SU-DHL-6 (cell line): ENCODE measurements around the gene REM2.

Experiments
- H2AFZ ChIP-seq: fragments of 200-600 bp; sonication (generic); 2 replicates; pipeline ENCODE4 v1.6.1; 2014; ENCODE audit warnings: low read depth, mild to moderate bottlenecking, moderate library complexity, mixed read lengths, antibody characterized with exemption, low read length; ENCODE audit not compliant: severe bottlenecking
- H3F3A ChIP-seq: fragments of 200-600 bp; shearing (Covaris generic); 2 replicates; pipeline ENCODE4 v1.6.0; 2016; ENCODE audit warnings: antibody characterized with exemption, mild to moderate bottlenecking; ENCODE audit not compliant: insufficient read depth
- H3K27ac ChIP-seq: fragments of 200-600 bp; sonication (generic); 2 replicates; pipeline ENCODE4 v1.5.1; 2016; ENCODE audit warnings: low read depth, mild to moderate bottlenecking, low read length, moderate library complexity, mixed read lengths
- H3K27me3 ChIP-seq: fragments of 200-600 bp; sonication (generic), shearing (Covaris generic); 2 replicates; pipeline ENCODE4 v1.6.0; 2014; ENCODE audit warnings: mild to moderate bottlenecking, low read length
- H3K36me3 ChIP-seq: fragments of 200-600 bp; sonication (generic); 2 replicates; pipeline ENCODE4 v1.6.1; 2014; ENCODE audit warnings: mild to moderate bottlenecking, low read length, mixed read lengths
- H3K4me2 ChIP-seq: fragments of 300-600, 200-600 bp; shearing (Covaris generic), sonication (generic); 2 replicates; pipeline ENCODE4 v1.6.0; 2014; ENCODE audit warnings: low read length, low read depth, mild to moderate bottlenecking; ENCODE audit not compliant: poor library complexity, severe bottlenecking
- H3K4me3 ChIP-seq: fragments of 200-600 bp; sonication (generic); 2 replicates; pipeline ENCODE4 v1.5.1; 2014; ENCODE audit warnings: antibody characterized with exemption, low read length, mild to moderate bottlenecking, mixed read lengths; ENCODE audit not compliant: insufficient read depth, poor library complexity, severe bottlenecking
- H3K79me2 ChIP-seq: fragments of 200-600 bp; sonication (generic); 2 replicates; pipeline ENCODE4 v1.6.1; 2014; ENCODE audit warnings: mild to moderate bottlenecking, low read length, moderate library complexity; ENCODE audit not compliant: insufficient read depth
- H3K9ac ChIP-seq: fragments of 200-600 bp; sonication (generic); 2 replicates; pipeline ENCODE4 v1.7.0; 2014; ENCODE audit warnings: mild to moderate bottlenecking, low read length
- H3K9me2 ChIP-seq: fragments of 200-600 bp; sonication (generic); replicated peaks from 2 replicates; pipeline ENCODE4 v1.6.1; 2014; ENCODE audit warnings: low read length; ENCODE audit not compliant: insufficient read depth
- H3K9me3 ChIP-seq: fragments of 200-600 bp; sonication (generic); 2 replicates; pipeline ENCODE4 v1.6.1; 2014; ENCODE audit warnings: low read length, mixed read lengths; ENCODE audit not compliant: insufficient read depth
- H4K20me1 ChIP-seq: fragments of 200-600 bp; sonication (generic); 2 replicates; pipeline ENCODE4 v1.6.1; 2014; ENCODE audit warnings: low read depth, mild to moderate bottlenecking, antibody characterized with exemption, low read length, moderate library complexity, mixed read lengths
- CTCF ChIP-seq: fragments of 200-600 bp; sonication (generic); IDR thresholded peaks from one replicate; pipeline ENCODE4 v1.5.1; 2017; ENCODE audit warnings: antibody characterized with exemption, mild to moderate bottlenecking, low read length, moderate library complexity; ENCODE audit not compliant: insufficient read depth, poor library complexity, severe bottlenecking
- EZH2phosphoT487 ChIP-seq: fragments of 200-600 bp; sonication (generic), shearing (Covaris generic); conservative IDR thresholded peaks from 2 replicates; pipeline ENCODE4 v1.6.1; 2018; ENCODE audit warnings: mild to moderate bottlenecking, antibody characterized with exemption, low read length, moderate library complexity, mixed read lengths

REM2 gene

GRCh38 chr14:22837114-22837749 lies 45.8 kb upstream of the REM2 start:
- Histone ChIP-seq H3K79me2 (no peaks in the 10 kb centered on the region), H3K4me3 (no peak overlapping the region), H3K27ac (no peak overlapping the region), H3F3A (no peaks in the 10 kb centered on the region; the same call in 1 of the 2 replicates), H3K36me3 (no peaks in the 10 kb centered on the region), H3K9me2 (no peaks in the 10 kb centered on the region), H3K4me2 (no peak overlapping the region), H4K20me1 (no peaks in the 10 kb centered on the region), H3K9me3 (no peaks in the 10 kb centered on the region), H3K9ac (no peak overlapping the region), H3K27me3 (no peaks in the 10 kb centered on the region), H2AFZ (no peak overlapping the region)
- no peak for TF ChIP-seq EZH2phosphoT487

- H2AFZ ChIP-seq: no peak overlapping the region
- H3K4me3 ChIP-seq: no peak overlapping the region
- H3K4me2 ChIP-seq: no peak overlapping the region
- H3K27me3 ChIP-seq: no peaks in the 10 kb centered on the region
- H3K9me3 ChIP-seq: no peaks in the 10 kb centered on the region
- no peaks in the 10 kb centered on the region for H3K9me2 ChIP-seq
- no peaks in the 10 kb centered on the region for H3K36me3 ChIP-seq
- no peaks in the 10 kb centered on the region for H3K79me2 ChIP-seq
- TF ChIP-seq CTCF (no peak), EZH2phosphoT487 (no peak)
- no peaks in the 10 kb centered on the region; the same call in 1 of the 2 replicates for H3F3A ChIP-seq
- H3K9ac ChIP-seq: no peak overlapping the region
- no peaks in the 10 kb centered on the region for H4K20me1 ChIP-seq
- no peak overlapping the region for H3K27ac ChIP-seq
Measured at GRCh38 chr14:22837750-22838538, 45.1 kb upstream of the REM2 start.

DNA sequence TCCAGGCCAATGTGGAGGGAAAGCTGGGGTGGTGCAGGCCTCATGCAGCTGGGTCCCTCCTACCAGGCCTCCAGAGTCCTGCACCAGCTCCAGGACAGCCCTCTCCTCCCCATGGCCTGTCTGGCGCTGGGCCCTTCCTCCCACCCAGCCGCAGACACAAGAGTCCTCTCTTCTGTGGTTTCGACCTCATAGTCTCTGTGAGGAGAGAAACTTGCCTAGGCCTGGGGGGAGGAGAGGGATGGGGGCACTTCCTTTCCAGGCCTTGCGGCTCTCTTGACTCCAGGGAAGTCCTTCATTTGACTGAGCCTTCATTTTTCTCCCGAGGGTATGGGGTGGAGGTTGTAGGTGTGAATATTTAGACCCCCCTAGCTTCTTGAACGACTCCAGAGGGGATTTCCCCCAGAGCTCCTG lies 44.4 kb upstream of the REM2 start:
- Histone ChIP-seq H3K9me3 (no peaks in the 10 kb centered on the region), H3K27me3 (no peaks in the 10 kb centered on the region), H3K9ac (no peak overlapping the region), H3K27ac (no peak overlapping the region), H3K4me2 (no peak overlapping the region), H4K20me1 (no peaks in the 10 kb centered on the region), H3K9me2 (no peaks in the 10 kb centered on the region), H3F3A (no peaks in the 10 kb centered on the region; the same call in 1 of the 2 replicates), H3K4me3 (no peak overlapping the region), H3K36me3 (no peaks in the 10 kb centered on the region), H3K79me2 (no peaks in the 10 kb centered on the region), H2AFZ (no peak overlapping the region)
- TF ChIP-seq EZH2phosphoT487 (no peak), CTCF (no peak)
